Breast epithelium (tissue), 4 donors: ENCODE measurements around the gene PRDM16. TPM values are rescaled to one million over a fixed set of nuclear protein-coding genes. Genes with fewer than 3 reads are reported as not detected.

Experiments
- DNase-seq, 2 donors: peaks; one replicate each; pipeline ENCODE4 v3.0.0-alpha.2; 2019; ENCODE audit warnings: low spot score in 2 of 2
- H3K27ac ChIP-seq, 2 donors: fragments of 200-600 bp; sonication (generic) in 1 of 2; one replicate each; pipeline ENCODE4 v1.5.1; 2016 to 2019; ENCODE audit warnings: mild to moderate bottlenecking in 1 of 2
- H3K27me3 ChIP-seq, 2 donors: fragments of 200-600 bp; sonication (generic) in 1 of 2; one replicate each; pipeline versions ENCODE4 v1.5.1 to v1.6.0; 2017 to 2019; ENCODE audit warnings: control low read depth in 1 of 2, mild to moderate bottlenecking in 1 of 2
- H3K36me3 ChIP-seq: fragments of 200-600 bp; one replicate; pipeline ENCODE4 v1.5.1; 2019
- H3K4me1 ChIP-seq, 2 donors: fragments of 200-600 bp; sonication (generic); one replicate each; pipeline ENCODE4 v1.5.1; 2016 to 2019; ENCODE audit warnings: control low read depth in 1 of 2
- H3K4me3 ChIP-seq, 3 donors: fragments of 200-600 bp; sonication (generic); 1 replicate in 2 of 3; 2 replicates in 1 of 3; pipeline ENCODE4 v1.5.1; 2016 to 2019; ENCODE audit warnings: mild to moderate bottlenecking in 3 of 3, moderate library complexity in 2 of 3
- H3K9me3 ChIP-seq, 2 donors: fragments of 200-600 bp; sonication (generic) in 1 of 2; one replicate each; pipeline ENCODE4 v1.5.1; 2016 to 2019; ENCODE audit warnings: control low read depth in 1 of 2
- POLR2A ChIP-seq: fragments of 450-650 bp; IDR thresholded peaks from one replicate; pipeline ENCODE4 v1.6.1; 2016; ENCODE audit warnings: antibody characterized with exemption, mild to moderate bottlenecking, moderate library complexity
- POLR2AphosphoS5 ChIP-seq, 3 donors: sonication (generic); formaldehyde crosslinking; IDR thresholded peaks; one replicate each; pipeline ENCODE4 v1.6.1; 2017; ENCODE audit warnings: antibody characterized with exemption in 3 of 3
- intact Hi-C: fragments of 100-400 bp; cut with DNase I; formaldehyde crosslinking; loops from one replicate; pipeline ENCODE4 v1.15.1; 2023; ENCODE audit warnings: low total_unique reads
- total RNA-seq, 3 donors: library from RNA; depleted of rRNA; stranded (reverse); fragments of >200 nt; gene quantifications; one replicate each; pipeline ENCODE4 v1.1.0, GENCODE V29; 2016
- TF ChIP-seq, protein P1 (sequence below), 3 donors: fragments of 450-650 bp; IDR thresholded peaks; one replicate each; pipeline ENCODE4 v1.5.1; 2016 to 2017; ENCODE audit warnings: antibody characterized with exemption in 3 of 3, mild to moderate bottlenecking in 3 of 3, moderate library complexity in 3 of 3

The PRDM16 gene
- total RNA-seq, 3 donors from 2014 or later: 0.48 to 3.8 (median 3.6) TPM

DNA sequence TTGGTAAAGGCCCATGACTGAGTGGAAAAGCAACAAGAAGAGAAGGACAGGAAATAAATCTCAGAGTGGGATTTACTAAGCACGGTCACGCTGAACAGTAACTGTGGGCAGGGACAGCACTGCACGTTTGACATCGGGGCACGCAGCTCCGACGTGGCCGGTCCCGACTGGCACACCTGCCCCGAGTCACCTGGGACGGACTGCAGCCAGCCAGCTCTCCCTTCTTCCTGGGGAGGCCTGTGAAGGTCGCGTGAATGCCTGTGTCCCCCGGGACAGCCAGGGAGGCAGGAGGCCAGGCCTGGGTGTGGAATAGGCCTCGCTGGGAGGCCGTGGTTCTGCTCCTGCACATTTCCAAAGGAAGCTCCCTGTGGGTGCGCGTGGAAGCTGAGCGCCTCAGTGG lies 140.2 kb downstream of the PRDM16 start:
- Histone ChIP-seq H3K36me3 (no peaks in the 10 kb centered on the region), H3K9me3 (no peaks in the 10 kb centered on the region), H3K27ac (no peak overlapping the region), H3K4me1 (no peaks in the 10 kb centered on the region), H3K27me3 (no peaks in the 10 kb centered on the region), H3K4me3 (no peak overlapping the region)
- no peak for DNase-seq
- intact Hi-C loops: no loop called here
- TF ChIP-seq POLR2A (no peak), POLR2AphosphoS5 (IDR thresholded peaks at IDR 0.05) (no peak)
- TF ChIP-seq, protein P1, sequence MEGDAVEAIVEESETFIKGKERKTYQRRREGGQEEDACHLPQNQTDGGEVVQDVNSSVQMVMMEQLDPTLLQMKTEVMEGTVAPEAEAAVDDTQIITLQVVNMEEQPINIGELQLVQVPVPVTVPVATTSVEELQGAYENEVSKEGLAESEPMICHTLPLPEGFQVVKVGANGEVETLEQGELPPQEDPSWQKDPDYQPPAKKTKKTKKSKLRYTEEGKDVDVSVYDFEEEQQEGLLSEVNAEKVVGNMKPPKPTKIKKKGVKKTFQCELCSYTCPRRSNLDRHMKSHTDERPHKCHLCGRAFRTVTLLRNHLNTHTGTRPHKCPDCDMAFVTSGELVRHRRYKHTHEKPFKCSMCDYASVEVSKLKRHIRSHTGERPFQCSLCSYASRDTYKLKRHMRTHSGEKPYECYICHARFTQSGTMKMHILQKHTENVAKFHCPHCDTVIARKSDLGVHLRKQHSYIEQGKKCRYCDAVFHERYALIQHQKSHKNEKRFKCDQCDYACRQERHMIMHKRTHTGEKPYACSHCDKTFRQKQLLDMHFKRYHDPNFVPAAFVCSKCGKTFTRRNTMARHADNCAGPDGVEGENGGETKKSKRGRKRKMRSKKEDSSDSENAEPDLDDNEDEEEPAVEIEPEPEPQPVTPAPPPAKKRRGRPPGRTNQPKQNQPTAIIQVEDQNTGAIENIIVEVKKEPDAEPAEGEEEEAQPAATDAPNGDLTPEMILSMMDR (IDR thresholded peaks at IDR 0.05): no peak

GRCh38 chr1:3211582-3212375 lies 142.8 kb downstream of the PRDM16 start:
- no peak overlapping the region for H3K27ac ChIP-seq
- no peak for DNase-seq
- no peaks in the 10 kb centered on the region for H3K4me1 ChIP-seq
- H3K4me3 ChIP-seq: no peak overlapping the region
- peaks cover 0 to 5% of the 10 kb centered on the region in 2 donors for H3K27me3 ChIP-seq
- TF ChIP-seq POLR2A: no peak
- no peak for TF ChIP-seq POLR2AphosphoS5 (IDR thresholded peaks at IDR 0.05)
- TF ChIP-seq, protein P1 (IDR thresholded peaks at IDR 0.05): no peak
- intact Hi-C loops: no loop called here
- no peaks in the 10 kb centered on the region for H3K36me3 ChIP-seq
- no peaks in the 10 kb centered on the region for H3K9me3 ChIP-seq

GRCh38 chr1:3212453-3213355 lies 143.7 kb downstream of the PRDM16 start:
- Histone ChIP-seq H3K27me3 (peaks cover 0 to 5% of the 10 kb centered on the region in 2 donors), H3K4me1 (no peaks in the 10 kb centered on the region), H3K9me3 (no peaks in the 10 kb centered on the region), H3K4me3 (no peak overlapping the region), H3K36me3 (no peaks in the 10 kb centered on the region), H3K27ac (no peak overlapping the region)
- no peak for DNase-seq
- TF ChIP-seq POLR2AphosphoS5 (IDR thresholded peaks at IDR 0.05) (no peak), POLR2A (no peak)
- TF ChIP-seq, protein P1 (IDR thresholded peaks at IDR 0.05): no peak
- intact Hi-C loops: no loop called here

DNA sequence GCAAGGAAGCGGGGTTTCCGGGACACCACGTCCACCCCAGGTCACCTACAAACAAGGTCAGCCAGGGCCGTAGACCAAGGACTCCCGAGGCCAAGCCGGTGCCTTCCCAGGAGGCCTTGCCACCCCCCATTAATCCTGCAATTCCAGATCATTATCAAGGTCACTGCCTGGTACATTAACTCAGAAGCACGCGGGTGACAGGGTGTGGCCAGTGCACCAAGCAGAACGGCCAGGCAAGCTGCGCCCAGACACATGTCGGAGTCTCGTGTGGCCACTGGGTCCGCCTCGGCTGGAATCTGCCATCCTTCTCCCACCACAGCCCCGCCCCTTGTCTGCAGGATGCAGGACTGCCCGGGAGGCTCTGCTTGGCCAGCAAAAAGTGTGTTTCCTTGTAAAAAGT lies 144.7 kb downstream of the PRDM16 start:
- Histone ChIP-seq H3K4me3 (no peak overlapping the region), H3K27ac (no peak overlapping the region), H3K27me3 (peaks cover 0 to 12% of the 10 kb centered on the region in 2 donors), H3K4me1 (no peaks in the 10 kb centered on the region), H3K36me3 (no peaks in the 10 kb centered on the region), H3K9me3 (no peaks in the 10 kb centered on the region)
- TF ChIP-seq, protein P1 (IDR thresholded peaks at IDR 0.05): no peak
- TF ChIP-seq POLR2A: no peak
- no peak for TF ChIP-seq POLR2AphosphoS5 (IDR thresholded peaks at IDR 0.05)
- no peak for DNase-seq
- intact Hi-C loops: no loop called here
